ENCODE results near the gene FOXJ3. TPM values are rescaled to one million over a fixed set of nuclear protein-coding genes. Genes with fewer than 3 reads are reported as not detected.

Gene FOXJ3
- total and polyA plus RNA-seq, 2 of the 4 experiments (the other 2 are of a cell fraction) = 16.7 to 30.5 TPM

GRCh38 chr1:42328047-42328625 lies 6.9 kb downstream of the FOXJ3 start:
- Histone ChIP-seq H4K8ac (ENCODE audit: low read depth in 2 of 2, low read length in 2 of 2) (no peak overlapping the region), H3K4ac (ENCODE audit: low read depth, low read length) (no peak overlapping the region), H2AK9ac (replicated peaks; ENCODE audit: low read depth, low read length, poor library complexity) (no peak overlapping the region), H3K56ac (ENCODE audit: extremely low read depth, insufficient read depth, low read length) (no peak overlapping the region), H3K23ac (ENCODE audit: low read depth, low read length) (no peak overlapping the region), H2BK20ac (ENCODE audit: low read depth, low read length) (no peak overlapping the region), H3K4me2 (ENCODE audit: low read depth, low read length) (no peak overlapping the region), H3K9me1 (ENCODE audit: insufficient read depth, low read length) (peaks cover 7% of the 10 kb centered on the region), H4K5ac (ENCODE audit: low read depth, low read length) (no peak overlapping the region), H3K4me3 (ENCODE audit: insufficient read depth, low read depth, low read length) (no peak overlapping the region), H4K20me1 (ENCODE audit: insufficient read depth, low read length) (peaks cover 89% of the 10 kb centered on the region), H3K36me3 (ENCODE audit: control insufficient read depth, insufficient read depth, low read length) (no peaks in the 10 kb centered on the region; the same call in 1 of the 2 replicates), H2AK5ac (ENCODE audit: low read depth, low read length) (no peak overlapping the region), H2AFZ (replicated peaks; ENCODE audit: low read length, poor library complexity) (no peak overlapping the region), H3K27ac (ENCODE audit: insufficient read depth, low read length) (no peak overlapping the region), H3K27me3 (ENCODE audit: control insufficient read depth, insufficient read depth, low read length) (no peaks in the 10 kb centered on the region), H2BK15ac (ENCODE audit: low read depth, low read length) (no peak overlapping the region), H3K18ac (ENCODE audit: low read depth, low read length) (no peak overlapping the region), H3K79me1 (ENCODE audit: low read depth in 1 of 2, low read length in 2 of 2) (peaks cover 5 to 61% of the 10 kb centered on the region in 2 experiments; a peak in 3 of 4 replicates), H3K9ac (ENCODE audit: low read depth, low read length) (no peak overlapping the region), H2BK120ac (ENCODE audit: low read depth, low read length) (no peak overlapping the region), H3K14ac (replicated peaks; ENCODE audit: low read depth, low read length) (no peak overlapping the region), H3K4me1 (ENCODE audit: control insufficient read depth, insufficient read depth, low read length) (no peaks in the 10 kb centered on the region), H2BK5ac (ENCODE audit: low read depth, low read length, poor library complexity, severe bottlenecking) (no peak overlapping the region), H4K91ac (ENCODE audit: insufficient read depth, low read depth, low read length) (no peak overlapping the region), H3K9me3 (ENCODE audit: control insufficient read depth, insufficient read depth, low read length) (no peaks in the 10 kb centered on the region)
- intact Hi-C loops (cut with micrococcal nuclease) (no loop called here), dilution Hi-C loops (cut with HindIII; ENCODE audit: low sequenced_read_pairs, unreplicated experiment) (no loop called here), in situ Hi-C loops (cut with MboI; ENCODE audit: low sequenced_read_pairs) (no loop called here)
- ChIA-PET POLR2A (ENCODE audit: unreplicated experiment) (no interaction called here), CTCF (interaction anchor here (0.6 kb wide), 1 partner anchor 24 kb away, joined by 3 read pairs; no protein-coding TSS in a partner anchor)
- WGBS, 2 experiments (ENCODE audit: extremely low coverage in 2 of 2, insufficient read length in 1 of 2) = no CpG with 5 or more reads among the region's 5 CpGs
- DNase-seq = no peak
- no TSS peak for BruUV-seq (replicated peaks)
- ATAC-seq (ENCODE audit: low read depth) = no peak
- no peak for TF ChIP-seq FOS (IDR thresholded peaks at IDR 0.05; ENCODE audit: low read depth, low read length)
- TF ChIP-seq MAFK (IDR thresholded peaks at IDR 0.05; ENCODE audit: low read depth, low read length) = no peak
- no peak for TF ChIP-seq CHD1 (IDR thresholded peaks at IDR 0.05; ENCODE audit: low read depth, low read length)
- TF ChIP-seq CEBPB (IDR thresholded peaks at IDR 0.05; ENCODE audit: low read depth, low read length) = no peak
- no peak for TF ChIP-seq CTCF (conservative IDR thresholded peaks at IDR 0.05; ENCODE audit: low read depth, low read length)
- no peak for TF ChIP-seq SMC3 (IDR thresholded peaks at IDR 0.05; ENCODE audit: low read depth, low read length)
- TF ChIP-seq MXI1 (IDR thresholded peaks at IDR 0.05; ENCODE audit: borderline replicate concordance, low read depth, low read length) = no peak
- TF ChIP-seq RAD21 (IDR thresholded peaks at IDR 0.05; ENCODE audit: low read length) = no peak
- TF ChIP-seq POLR2A (IDR thresholded peaks at IDR 0.05; ENCODE audit: low read depth, low read length) = no peak
- TF ChIP-seq RCOR1 (IDR thresholded peaks at IDR 0.05; ENCODE audit: insufficient replicate concordance, low read length) = no peak
- TF ChIP-seq USF2 (IDR thresholded peaks at IDR 0.05; ENCODE audit: low read depth, low read length) = no peak
- no peak for TF ChIP-seq RFX5 (IDR thresholded peaks at IDR 0.05; ENCODE audit: low read depth, low read length)
- TF ChIP-seq MAZ (IDR thresholded peaks at IDR 0.05; ENCODE audit: borderline replicate concordance, low read depth, low read length) = no peak
- TF ChIP-seq ELK1 (IDR thresholded peaks at IDR 0.05; ENCODE audit: borderline replicate concordance, low read depth, low read length) = no peak

Measured in IMR-90 (cell line).